DMS79 treated with DMSO at 0.1 percent for 48 hours (cell line): ENCODE data around the gene KRT84.

ENCODE experiments used
- DNase-seq: peaks from one replicate; lab custom pipeline; 2025; lab: John Stamatoyannopoulos, UW

Gene KRT84

GRCh38 chr12:52385226-52385702 is at the start of gene KRT84:
Gene KRT84, minus strand, starts transcription at chr12:52385652. Its CDS starts 67 bp downstream, at chr12:52385585.
- DNase-seq, result no peak

- no peak for DNase-seq
Measured at GRCh38 chr12:52434760-52435530, 49.5 kb upstream of the KRT84 start.

- DNase-seq, result peak; percentile 46
Measured at GRCh38 chr12:52434081-52434733, 48.8 kb upstream of the KRT84 start, which contains the start of gene KRT75. Gene KRT75, minus strand, starts transcription at chr12:52434371. Its CDS starts 67 bp downstream, at chr12:52434304.

GRCh38 chr12:52433501-52434080 is 48.1 kb upstream of the KRT84 start:
- no peak for DNase-seq

- no peak for DNase-seq
Measured at GRCh38 chr12:52432559-52433207, 47.2 kb upstream of the KRT84 start.

GRCh38 chr12:52428121-52428520 is 42.7 kb upstream of the KRT84 start:
- no peak for DNase-seq

GRCh38 chr12:52427083-52427482 is 41.6 kb upstream of the KRT84 start:
- no peak for DNase-seq

GRCh38 chr12:52426034-52426433 is 40.6 kb upstream of the KRT84 start:
- DNase-seq, result no peak

- DNase-seq, result no peak
Measured at GRCh38 chr12:52425466-52425865, 40.0 kb upstream of the KRT84 start.

- DNase-seq, result peak; percentile 14
Measured at GRCh38 chr12:52423661-52424500, 38.4 kb upstream of the KRT84 start.

GRCh38 chr12:52423035-52423434 is 37.6 kb upstream of the KRT84 start:
- DNase-seq, result no peak

GRCh38 chr12:52419656-52420055 is 34.2 kb upstream of the KRT84 start:
- DNase-seq, result no peak

- DNase-seq, result no peak
Measured at GRCh38 chr12:52418576-52419110, 33.2 kb upstream of the KRT84 start.

GRCh38 chr12:52417740-52418139 is 32.3 kb upstream of the KRT84 start:
- DNase-seq, result peak; percentile 48

- DNase-seq, result no peak
Measured at GRCh38 chr12:52416795-52417194, 31.3 kb upstream of the KRT84 start.

GRCh38 chr12:52415870-52416750 is 30.7 kb upstream of the KRT84 start:
- DNase-seq, result no peak

GRCh38 chr12:52414936-52415335 is 29.5 kb upstream of the KRT84 start:
- DNase-seq, result no peak

- no peak for DNase-seq
Measured at GRCh38 chr12:52413782-52414345, 28.4 kb upstream of the KRT84 start.

- DNase-seq, result no peak
Measured at GRCh38 chr12:52413202-52413601, 27.8 kb upstream of the KRT84 start.

- no peak for DNase-seq
Measured at GRCh38 chr12:52411815-52412214, 26.4 kb upstream of the KRT84 start.
